Transverse colon (tissue), 4 donors: ENCODE results near the gene BORCS5. TPM values are rescaled to one million over a fixed set of nuclear protein-coding genes. Genes with fewer than 3 reads are reported as not detected.

Experiments
- DNase-seq: peaks from one replicate; pipeline ENCODE4 v3.0.0-alpha.2; 2019
- H3K27ac ChIP-seq, 4 donors: fragments of 200-600 bp; sonication (generic); 2 replicates each; pipeline ENCODE4 v1.5.1; 2016 to 2018; ENCODE audit warnings: inconsistent platforms in 4 of 4
- H3K27me3 ChIP-seq: fragments of 200-600 bp; sonication (generic); 2 replicates; pipeline ENCODE4 v1.5.1; 2017; ENCODE audit warnings: inconsistent platforms
- H3K36me3 ChIP-seq, 4 donors: fragments of 200-600 bp; sonication (generic); 2 replicates each; pipeline ENCODE4 v1.5.1; 2017 to 2019; ENCODE audit warnings: inconsistent platforms in 4 of 4
- H3K4me1 ChIP-seq, 4 donors: fragments of 200-600 bp; sonication (generic); 2 replicates each; pipeline ENCODE4 v1.5.1; 2017 to 2020; ENCODE audit warnings: inconsistent platforms in 4 of 4
- H3K4me3 ChIP-seq, 4 donors: fragments of 200-600 bp; sonication (generic); 1 replicate in 1 of 4; 2 replicates in 3 of 4; pipeline versions ENCODE4 v1.5.1 to v1.6.1; 2017 to 2019; ENCODE audit warnings: inconsistent platforms in 4 of 4
- H3K9me3 ChIP-seq, 2 donors: fragments of 200-600 bp; sonication (generic); 2 replicates each; pipeline ENCODE4 v1.5.1; 2017 to 2019; ENCODE audit warnings: inconsistent platforms in 2 of 2
- CTCF ChIP-seq, 5 experiments: fragments of 200-600 bp in 3 of 5; fragments of 450-650 bp in 2 of 5; sonication (generic) in 3 of 5; IDR thresholded peaks; 1 replicate in 2 of 5; 2 replicates in 3 of 5; pipeline ENCODE4 v1.5.1; 2016 to 2017; ENCODE audit warnings: antibody characterized with exemption in 5 of 5, inconsistent platforms in 3 of 5, mild to moderate bottlenecking in 2 of 5, moderate library complexity in 1 of 5
- EP300 ChIP-seq: sonication (generic); formaldehyde crosslinking; IDR thresholded peaks from one replicate; pipeline ENCODE4 v1.6.1; 2017; ENCODE audit warnings: antibody characterized with exemption, low read depth
- POLR2A ChIP-seq: fragments of 450-650 bp; IDR thresholded peaks from one replicate; pipeline ENCODE4 v1.6.1; 2016; ENCODE audit warnings: antibody characterized with exemption, mild to moderate bottlenecking, moderate library complexity
- POLR2AphosphoS5 ChIP-seq, 3 donors: sonication (generic); formaldehyde crosslinking; IDR thresholded peaks; one replicate each; pipeline ENCODE4 v1.6.1; 2016; ENCODE audit warnings: antibody characterized with exemption in 3 of 3
- WGBS, 2 donors: methylation state at CpG; one replicate each; pipeline ENCODE4 v1.1.5; 2018; ENCODE audit warnings: low coverage in 1 of 2; 5-methylcytosine and 5-hydroxymethylcytosine counted together
- in situ Hi-C, 4 donors: fragments of 200-750 bp; cut with MboI; loops; one replicate each; pipeline versions ENCODE4 v1.15.0 to v1.15.1; 2017; ENCODE audit warnings: low sequenced_read_pairs in 3 of 4, low pct_ligation_motif_present in 1 of 4, low pct_unique_long_range_greater_than_20kb in 1 of 4
- intact Hi-C: fragments of 100-400 bp; cut with DNase I; formaldehyde crosslinking; loops from one replicate; pipeline ENCODE4 v1.15.1; 2023; ENCODE audit warnings: low total_unique reads
- total RNA-seq, 4 donors: library from RNA; depleted of rRNA; stranded (reverse); fragments of >200 nt; gene quantifications; one replicate each; pipeline ENCODE4 v1.1.0, GENCODE V29; 2016

The BORCS5 gene
- total RNA-seq, 4 donors from 2014 or later, result 8.5 to 52.7 (median 21.3) TPM

- Histone ChIP-seq H3K4me1 (peaks cover 0 to 64% (median 28%) of the 10 kb centered on the region in 4 donors), H3K36me3 (no peaks in the 10 kb centered on the region), H3K27me3 (no peaks in the 10 kb centered on the region), H3K4me3 (no peak overlapping the region), H3K27ac (peak overlapping the region in 3 of 4 donors; percentile 82 to 84 (median 84)), H3K9me3 (no peaks in the 10 kb centered on the region)
- DNase-seq, result no peak
- 65 to 73% methylated on average over 4 of the region's 4 CpGs for WGBS, 2 donors
- TF ChIP-seq POLR2A (no peak), EP300 (no peak), POLR2AphosphoS5 (IDR thresholded peaks at IDR 0.05) (no peak), CTCF (IDR thresholded peaks at IDR 0.05) (no peak)
- in situ Hi-C loops (no loop called here), intact Hi-C loops (no loop called here)
These were observed 162.0 kb downstream of the BORCS5 start for GRCh38 chr12:12518919-12519318.

Other genes starting within 250 kb of the BORCS5 start
- gene LRP6, start 90.0 kb upstream of the BORCS5 start, total RNA-seq, result 100 to 1,000 TPM in 1 of 4 donors, 10 to 100 TPM in 3; 11.7 to 102 (median 58.9) TPM
- 10 to 100 TPM in 3 of 4 donors, 1 to 10 TPM in 1; 6.6 to 25.3 (median 19.4) TPM for gene MANSC1, start 6.8 kb upstream of the BORCS5 start, total RNA-seq
- gene DUSP16, start 205.8 kb downstream of the BORCS5 start, total RNA-seq, result 10 to 100 TPM; 16.1 to 47.0 (median 40.0) TPM